Aorta (tissue), 5 donors: ENCODE results near the gene SMIM45.

Experiments used
- ATAC-seq: fragments of 200-7000 bp; cut with Tn5 transposase; one replicate; pipeline ENCODE4 v1.9.1; 2022; ENCODE audit warnings: moderate library complexity; ENCODE audit not compliant: low FRiP score
- DNase-seq, 2 donors: peaks; one replicate each; pipeline ENCODE4 v3.0.0-alpha.2; 2020
- H3K27ac ChIP-seq, 2 donors: one replicate each; pipeline ENCODE4 v1.5.1; 2013; ENCODE audit warnings: low read length in 2 of 2, mild to moderate bottlenecking in 2 of 2, moderate library complexity in 2 of 2, control low read depth in 1 of 2, inconsistent platforms in 1 of 2, low read depth in 1 of 2
- H3K27me3 ChIP-seq, 2 donors: one replicate each; pipeline ENCODE4 v1.6.1; 2013; ENCODE audit warnings: control low read depth in 1 of 2, low read length in 1 of 2, mild to moderate bottlenecking in 1 of 2, moderate library complexity in 1 of 2; ENCODE audit not compliant: insufficient read depth in 2 of 2, control insufficient read depth in 1 of 2
- H3K36me3 ChIP-seq, 2 donors: one replicate each; pipeline ENCODE4 v1.6.1; 2013; ENCODE audit warnings: control low read depth in 1 of 2, low read length in 1 of 2, mild to moderate bottlenecking in 1 of 2; ENCODE audit not compliant: insufficient read depth in 2 of 2, control insufficient read depth in 1 of 2
- H3K4me1 ChIP-seq, 2 donors: one replicate each; pipeline ENCODE4 v1.6.1; 2013; ENCODE audit warnings: low read length in 2 of 2, control low read depth in 1 of 2, mild to moderate bottlenecking in 1 of 2, moderate library complexity in 1 of 2; ENCODE audit not compliant: insufficient read depth in 2 of 2, control insufficient read depth in 1 of 2
- H3K4me3 ChIP-seq, 2 donors: one replicate each; pipeline ENCODE4 v1.5.1; 2013; ENCODE audit warnings: low read length in 2 of 2, control low read depth in 1 of 2, mild to moderate bottlenecking in 1 of 2
- H3K9me3 ChIP-seq: one replicate; pipeline ENCODE4 v1.6.1; 2013; ENCODE audit warnings: mild to moderate bottlenecking, low read length; ENCODE audit not compliant: control insufficient read depth
- WGBS, 2 donors: extraction: QIAGEN DNeasy Blood & Tissue Kit; methylation state at CpG; one replicate each; pipeline ENCODE4 v1.1.7; 2013; 5-methylcytosine and 5-hydroxymethylcytosine counted together
- intact Hi-C, 2 donors: fragments of 100-400 bp; cut with DNase I; formaldehyde crosslinking; loops; one replicate each; pipeline versions ENCODE4 v1.14.2 to v1.15.0; 2022
- donor health status: healthy with polysubstance abuse.
- donor health status: Bipolar disorder and iron deficiency.
- donor health status: DM: no; HTN: no; CAD: no.
- donor health status: DM: no; HTN: no; CAD: no.
- donor health status: DM: yes; HTN: yes; CAD: no.

SMIM45 gene

DNA sequence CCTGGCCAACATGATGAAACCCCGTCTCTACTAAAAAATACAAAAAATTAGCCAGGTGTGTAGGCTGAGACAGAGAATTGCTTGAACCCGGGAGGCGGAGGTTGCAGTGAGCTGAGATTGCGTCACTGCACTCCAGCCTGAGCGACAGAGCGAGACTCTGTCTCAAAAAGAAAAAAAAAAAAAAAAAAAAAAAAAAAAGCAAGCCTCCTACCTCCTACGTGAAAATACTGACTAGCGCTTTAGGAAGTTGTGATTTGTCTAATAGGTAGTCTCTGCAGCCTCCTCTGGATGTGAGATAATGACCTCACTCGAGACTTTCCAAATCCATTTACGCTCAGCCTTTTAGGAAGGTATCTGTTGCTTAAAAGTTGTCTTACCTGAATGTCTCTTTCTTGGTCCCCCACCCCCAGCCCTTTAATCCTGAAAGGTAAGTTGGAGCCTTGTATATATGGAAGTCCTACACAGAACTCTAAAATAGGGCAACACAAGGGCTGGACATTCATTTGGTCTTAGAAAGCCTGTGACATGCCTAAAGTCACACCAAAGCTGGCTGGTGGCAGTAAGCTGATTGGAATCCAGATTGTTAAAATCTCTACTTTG is 22.8 kb downstream of the SMIM45 start:
- DNase-seq (no peak), ATAC-seq (no peak)
- peaks cover 0 to 3% of the 10 kb centered on the region in 2 donors for H3K27me3 ChIP-seq
- intact Hi-C loops = no loop called here
- H3K27ac ChIP-seq = no peak overlapping the region
- 76 to 77% methylated on average over 10 of the region's 10 CpGs for WGBS, 2 donors
- no peaks in the 10 kb centered on the region for H3K4me1 ChIP-seq
- H3K9me3 ChIP-seq = no peaks in the 10 kb centered on the region
- H3K4me3 ChIP-seq = no peak overlapping the region
- H3K36me3 ChIP-seq = no peaks in the 10 kb centered on the region

GRCh38 chr22:41975299-41976069 is 23.5 kb downstream of the SMIM45 start:
- H3K9me3 ChIP-seq = no peaks in the 10 kb centered on the region
- no peaks in the 10 kb centered on the region for H3K36me3 ChIP-seq
- H3K4me3 ChIP-seq = no peak overlapping the region
- no peak overlapping the region for H3K27ac ChIP-seq
- intact Hi-C loops = no loop called here
- H3K4me1 ChIP-seq = no peaks in the 10 kb centered on the region
- DNase-seq = no peak
- ATAC-seq = no peak
- WGBS, 2 donors = 57 to 64% methylated on average over 12 of the region's 12 CpGs
- peaks cover 0 to 3% of the 10 kb centered on the region in 2 donors for H3K27me3 ChIP-seq

DNA sequence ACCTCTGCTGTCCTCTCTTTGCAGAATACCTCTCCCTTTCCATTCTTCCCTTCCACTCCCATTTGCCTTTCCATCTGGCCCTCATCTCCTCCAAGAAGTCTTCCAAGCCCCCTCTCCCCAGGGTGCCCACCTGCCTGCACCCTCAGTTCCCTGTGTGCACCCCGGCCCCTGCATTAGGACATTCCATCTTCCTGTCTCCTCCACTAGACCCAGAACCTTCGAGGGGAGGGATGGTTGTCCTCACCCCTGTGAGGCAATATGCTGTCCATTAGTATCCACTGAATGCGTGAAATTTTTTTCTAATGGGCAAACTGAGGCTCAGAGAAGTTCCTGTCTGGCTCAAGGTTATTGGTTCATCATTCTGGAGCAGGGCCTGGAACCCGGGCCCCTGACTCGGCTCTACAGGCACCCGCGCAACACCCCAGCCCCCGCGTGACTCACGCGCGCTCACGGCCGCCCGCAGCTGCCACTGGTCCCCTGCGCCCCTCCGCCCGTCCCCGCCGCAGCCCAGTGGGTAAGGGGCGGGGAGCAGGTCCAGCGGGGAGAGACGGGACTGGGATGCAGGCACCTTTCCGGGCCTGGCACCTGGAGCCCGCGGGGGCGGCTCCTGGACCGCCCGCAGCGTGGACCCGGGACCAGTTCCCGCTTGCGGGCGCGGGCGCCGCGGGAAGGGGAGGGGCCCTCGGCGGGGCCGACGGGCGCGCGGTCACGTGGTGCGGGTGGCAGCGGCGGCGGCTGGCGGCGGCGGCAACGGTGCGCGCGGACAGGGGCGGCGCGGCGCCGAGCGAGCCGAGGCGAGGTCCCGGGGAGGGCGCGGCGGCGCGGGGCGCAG is 24.3 kb downstream of the SMIM45 start:
- H3K27ac ChIP-seq = no peak overlapping the region
- no peaks in the 10 kb centered on the region for H3K4me1 ChIP-seq
- no peaks in the 10 kb centered on the region for H3K36me3 ChIP-seq
- DNase-seq (no peak), ATAC-seq (no peak)
- intact Hi-C loops = no loop called here
- no peaks in the 10 kb centered on the region for H3K9me3 ChIP-seq
- WGBS, 2 donors = 2 to 3% methylated on average over 31 to 72 of the region's 72 CpGs
- H3K4me3 ChIP-seq = peak overlapping the region; percentile 27 to 44
- H3K27me3 ChIP-seq = peaks cover 0 to 3% of the 10 kb centered on the region in 2 donors

DNA sequence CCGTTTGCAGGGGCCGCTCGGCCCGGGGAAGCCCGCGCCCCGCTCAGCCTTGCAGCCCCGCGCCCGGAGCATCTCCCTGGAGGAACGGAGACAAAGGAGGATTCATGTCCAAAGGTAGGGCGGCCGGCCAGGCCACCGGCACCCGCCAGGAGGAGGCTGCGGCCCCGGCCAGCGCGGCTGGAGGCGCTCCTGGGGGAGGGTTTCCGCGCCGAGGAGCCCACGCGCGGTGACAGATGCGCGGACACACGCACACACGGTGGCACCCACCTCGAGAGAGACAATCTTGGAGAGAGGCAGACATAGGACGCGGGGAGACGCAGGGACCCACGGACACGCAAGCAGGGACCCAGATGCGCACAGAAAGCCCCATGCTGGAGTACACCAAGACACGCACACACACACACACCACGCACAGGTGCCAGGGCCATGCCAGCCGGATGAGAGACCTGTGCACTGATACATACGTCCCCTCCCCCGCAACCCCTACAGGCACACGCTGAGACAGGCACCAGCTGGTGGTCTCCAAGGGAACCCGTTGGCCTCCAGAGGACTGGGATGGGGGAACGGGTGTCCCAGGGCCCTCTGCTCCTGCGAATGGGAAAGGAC is 25.1 kb downstream of the SMIM45 start:
- Histone ChIP-seq H3K27ac (no peak overlapping the region), H3K9me3 (no peaks in the 10 kb centered on the region), H3K4me1 (no peaks in the 10 kb centered on the region), H3K27me3 (peaks cover 0 to 3% of the 10 kb centered on the region in 2 donors), H3K4me3 (peak overlapping the region in 1 of 2 donors; percentile 27), H3K36me3 (no peaks in the 10 kb centered on the region)
- DNase-seq (no peak), ATAC-seq (no peak)
- WGBS, 2 donors = 3 to 5% methylated on average over 44 to 46 of the region's 46 CpGs
- intact Hi-C loops = no loop called here

GRCh38 chr22:41978732-41979131 is 26.8 kb downstream of the SMIM45 start:
- no peak for DNase-seq
- Histone ChIP-seq H3K36me3 (no peaks in the 10 kb centered on the region), H3K4me3 (no peak overlapping the region), H3K27ac (no peak overlapping the region), H3K4me1 (no peaks in the 10 kb centered on the region), H3K9me3 (no peaks in the 10 kb centered on the region), H3K27me3 (peaks cover 0 to 3% of the 10 kb centered on the region in 2 donors)
- no peak for ATAC-seq
- intact Hi-C loops = no loop called here
- WGBS, 2 donors = 93 to 97% methylated on average over 1 of the region's 1 CpG

GRCh38 chr22:41979423-41980250 is 27.7 kb downstream of the SMIM45 start:
- DNase-seq (no peak), ATAC-seq (no peak)
- no peaks in the 10 kb centered on the region for H3K36me3 ChIP-seq
- no peak overlapping the region for H3K4me3 ChIP-seq
- intact Hi-C loops = no loop called here
- no peaks in the 10 kb centered on the region for H3K4me1 ChIP-seq
- H3K27me3 ChIP-seq = peaks cover 0 to 3% of the 10 kb centered on the region in 2 donors
- H3K9me3 ChIP-seq = no peaks in the 10 kb centered on the region
- WGBS, 2 donors = 67 to 71% methylated on average over 9 of the region's 9 CpGs
- no peak overlapping the region for H3K27ac ChIP-seq

DNA sequence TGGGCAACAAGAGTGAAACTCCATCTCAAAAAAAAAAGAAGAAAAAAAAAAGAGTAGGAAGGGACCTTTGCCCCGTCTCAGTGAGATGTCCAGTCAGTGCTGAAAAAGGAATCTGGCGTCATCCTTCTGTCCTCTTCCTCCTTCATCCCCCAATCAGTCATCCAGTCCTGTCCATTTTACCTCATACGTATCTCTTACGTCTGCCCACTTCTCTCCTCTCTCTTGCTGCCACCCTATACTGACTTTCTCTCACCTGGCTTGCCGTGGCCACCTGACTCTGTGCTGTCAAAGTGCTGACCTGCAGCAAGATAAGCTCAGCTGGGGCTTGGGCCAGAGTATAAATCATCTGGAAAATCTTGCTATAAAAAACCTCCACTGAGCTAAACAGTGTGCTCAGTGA is 30.9 kb downstream of the SMIM45 start:
- H3K27me3 ChIP-seq = no peaks in the 10 kb centered on the region
- no peaks in the 10 kb centered on the region for H3K9me3 ChIP-seq
- no peaks in the 10 kb centered on the region for H3K36me3 ChIP-seq
- peak in 1 of 2 donors; percentile 37 for DNase-seq
- intact Hi-C loops = no loop called here
- no peaks in the 10 kb centered on the region for H3K4me1 ChIP-seq
- no peak for ATAC-seq
- WGBS, 2 donors = 66 to 68% methylated on average over 5 of the region's 5 CpGs
- no peak overlapping the region for H3K4me3 ChIP-seq
- H3K27ac ChIP-seq = no peak overlapping the region
